Activated B cell treated with CpG ODN at 0.5 μM for 24 hours (primary cell): ENCODE measurements around the gene SMIM38. TPM values are rescaled to one million over a fixed set of nuclear protein-coding genes. Genes with fewer than 3 reads are reported as not detected.

ENCODE experiments used
- ATAC-seq: fragments of 200-7000 bp; cut with Tn5 transposase; one replicate; pipeline ENCODE4 v1.10.0; 2021; ENCODE audit warnings: low read depth, mild to moderate bottlenecking, moderate library complexity
- CTCF ChIA-PET: fragments of 350-600 bp; sonication (Branson Sonifier 250); formaldehyde crosslinking; loops from one replicate; lab custom pipeline; 2021; ENCODE audit warnings: antibody characterized with exemption; lab: Charles Lee
- POLR2A ChIA-PET: fragments of 350-600 bp; sonication (Branson Sonifier 250); formaldehyde crosslinking; loops from one replicate; lab custom pipeline; 2021; ENCODE audit warnings: antibody characterized with exemption; lab: Charles Lee
- DNase-seq: peaks from one replicate; pipeline ENCODE4 v3.0.0; 2022
- H3K27ac Mint-ChIP-seq: one replicate; pipeline ENCODE4 v1.8.0; 2020; ENCODE audit warnings: mixed read lengths
- H3K27me3 Mint-ChIP-seq: one replicate; pipeline ENCODE4 v1.8.0; 2021; ENCODE audit warnings: mixed read lengths
- H3K36me3 Mint-ChIP-seq: one replicate; pipeline ENCODE4 v1.8.0; 2021; ENCODE audit warnings: low read depth, mixed read lengths
- H3K4me1 Mint-ChIP-seq: one replicate; pipeline ENCODE4 v1.8.0; 2021; ENCODE audit warnings: mixed read lengths
- H3K4me3 Mint-ChIP-seq: one replicate; pipeline ENCODE4 v1.8.0; 2020; ENCODE audit warnings: mild to moderate bottlenecking, mixed read lengths
- H3K9me3 Mint-ChIP-seq: one replicate; pipeline ENCODE4 v1.8.0; 2020; ENCODE audit warnings: mixed read lengths
- intact Hi-C: fragments of 100-400 bp; cut with micrococcal nuclease; formaldehyde crosslinking; loops from one replicate; pipeline ENCODE4 v1.15.1; 2024
- total RNA-seq: library from RNA; stranded (reverse); gene quantifications from 2 replicates; pipeline ENCODE4 v1.2.3, GENCODE V29; 2022
- TF ChIP-seq, protein P1 (sequence below): fragments of 200-600 bp; IDR thresholded peaks from one replicate; pipeline ENCODE4 v1.8.0; 2022; ENCODE audit warnings: antibody characterized with exemption, mild to moderate bottlenecking

SMIM38 gene
- total RNA-seq, 1 donor from 2014 or later = 2.7 TPM

- ATAC-seq (no peak), DNase-seq (no peak)
- no peak overlapping the region for H3K4me3 Mint-ChIP-seq
- no peak overlapping the region for H3K27ac Mint-ChIP-seq
- TF ChIP-seq, protein P1, sequence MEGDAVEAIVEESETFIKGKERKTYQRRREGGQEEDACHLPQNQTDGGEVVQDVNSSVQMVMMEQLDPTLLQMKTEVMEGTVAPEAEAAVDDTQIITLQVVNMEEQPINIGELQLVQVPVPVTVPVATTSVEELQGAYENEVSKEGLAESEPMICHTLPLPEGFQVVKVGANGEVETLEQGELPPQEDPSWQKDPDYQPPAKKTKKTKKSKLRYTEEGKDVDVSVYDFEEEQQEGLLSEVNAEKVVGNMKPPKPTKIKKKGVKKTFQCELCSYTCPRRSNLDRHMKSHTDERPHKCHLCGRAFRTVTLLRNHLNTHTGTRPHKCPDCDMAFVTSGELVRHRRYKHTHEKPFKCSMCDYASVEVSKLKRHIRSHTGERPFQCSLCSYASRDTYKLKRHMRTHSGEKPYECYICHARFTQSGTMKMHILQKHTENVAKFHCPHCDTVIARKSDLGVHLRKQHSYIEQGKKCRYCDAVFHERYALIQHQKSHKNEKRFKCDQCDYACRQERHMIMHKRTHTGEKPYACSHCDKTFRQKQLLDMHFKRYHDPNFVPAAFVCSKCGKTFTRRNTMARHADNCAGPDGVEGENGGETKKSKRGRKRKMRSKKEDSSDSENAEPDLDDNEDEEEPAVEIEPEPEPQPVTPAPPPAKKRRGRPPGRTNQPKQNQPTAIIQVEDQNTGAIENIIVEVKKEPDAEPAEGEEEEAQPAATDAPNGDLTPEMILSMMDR = no peak
- ChIA-PET POLR2A (no interaction called here), CTCF (no interaction called here)
- no peaks in the 10 kb centered on the region for H3K27me3 Mint-ChIP-seq
- H3K9me3 Mint-ChIP-seq = peaks cover 4% of the 10 kb centered on the region
- no peaks in the 10 kb centered on the region for H3K36me3 Mint-ChIP-seq
- peaks cover 15% of the 10 kb centered on the region for H3K4me1 Mint-ChIP-seq
- intact Hi-C loops = no loop called here
Observed at GRCh38 chr11:69159150-69159852, 3.6 kb downstream of the SMIM38 start.

GRCh38 chr11:69160296-69161116 lies 4.8 kb downstream of the SMIM38 start:
- Mint-ChIP-seq H3K4me1 (peaks cover 17% of the 10 kb centered on the region), H3K4me3 (no peak overlapping the region), H3K36me3 (no peaks in the 10 kb centered on the region), H3K27ac (no peak overlapping the region), H3K27me3 (no peaks in the 10 kb centered on the region), H3K9me3 (peaks cover 4% of the 10 kb centered on the region)
- CTCF ChIA-PET = no interaction called here
- DNase-seq (no peak), ATAC-seq (no peak)
- TF ChIP-seq, protein P1 = no peak
- POLR2A ChIA-PET = no interaction called here
- intact Hi-C loops = no loop called here

- TF ChIP-seq, protein P1 = no peak
- no peaks in the 10 kb centered on the region for H3K36me3 Mint-ChIP-seq
- intact Hi-C loops = no loop called here
- no peak for DNase-seq
- peaks cover 15% of the 10 kb centered on the region for H3K4me1 Mint-ChIP-seq
- CTCF ChIA-PET = no interaction called here
- H3K27me3 Mint-ChIP-seq = no peaks in the 10 kb centered on the region
- peaks cover 4% of the 10 kb centered on the region for H3K9me3 Mint-ChIP-seq
- ATAC-seq = no peak
- H3K4me3 Mint-ChIP-seq = no peak overlapping the region
- H3K27ac Mint-ChIP-seq = no peak overlapping the region
- POLR2A ChIA-PET = no interaction called here
Observed at GRCh38 chr11:69161117-69161407, 5.3 kb downstream of the SMIM38 start.

DNA sequence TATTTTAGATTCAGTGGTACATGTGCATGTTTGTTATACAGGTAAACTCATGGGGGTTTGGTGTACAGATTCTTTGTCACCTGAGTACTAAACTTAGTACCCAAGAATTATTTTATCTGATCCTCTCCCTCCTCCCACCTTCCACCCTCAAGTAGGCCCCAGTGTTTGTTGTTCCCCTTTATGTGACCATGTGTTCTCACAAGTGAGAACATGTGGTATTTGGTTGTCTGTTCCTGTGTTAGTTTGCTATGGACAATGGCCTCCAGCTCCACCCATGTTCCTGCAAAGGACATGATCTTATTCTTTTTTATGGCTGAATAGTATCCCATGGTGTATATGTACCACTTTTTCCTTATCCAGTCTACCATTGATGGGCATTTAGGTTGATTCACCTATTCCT lies 6.8 kb downstream of the SMIM38 start:
- DNase-seq = no peak
- H3K27ac Mint-ChIP-seq = no peak overlapping the region
- TF ChIP-seq, protein P1 = no peak
- ChIA-PET CTCF (no interaction called here), POLR2A (no interaction called here)
- no peak overlapping the region for H3K4me3 Mint-ChIP-seq
- no peaks in the 10 kb centered on the region for H3K27me3 Mint-ChIP-seq
- intact Hi-C loops = no loop called here
- H3K4me1 Mint-ChIP-seq = peaks cover 18% of the 10 kb centered on the region
- no peak for ATAC-seq
- H3K9me3 Mint-ChIP-seq = peaks cover 4% of the 10 kb centered on the region
- no peaks in the 10 kb centered on the region for H3K36me3 Mint-ChIP-seq

DNA sequence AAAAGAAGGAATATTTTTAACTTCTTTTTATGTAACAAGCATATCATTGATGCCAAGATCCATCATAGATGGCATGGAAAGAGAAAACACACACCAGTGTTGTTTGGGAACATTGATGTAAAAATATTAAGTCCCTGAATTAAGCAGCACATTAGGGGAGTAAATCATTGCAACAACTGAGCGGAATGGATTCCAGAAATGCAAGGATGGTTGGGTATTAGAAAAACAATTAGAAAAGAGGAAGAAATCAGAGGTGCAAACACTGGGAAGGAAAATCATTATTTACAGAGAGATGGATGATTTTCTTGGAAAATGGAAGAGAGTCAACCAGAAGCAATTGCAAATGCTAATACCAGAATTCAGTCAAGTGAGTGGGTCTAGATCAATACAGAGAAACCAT lies 8.1 kb downstream of the SMIM38 start:
- H3K27me3 Mint-ChIP-seq = no peaks in the 10 kb centered on the region
- H3K36me3 Mint-ChIP-seq = no peaks in the 10 kb centered on the region
- peaks cover 18% of the 10 kb centered on the region for H3K4me1 Mint-ChIP-seq
- peaks cover 4% of the 10 kb centered on the region for H3K9me3 Mint-ChIP-seq
- ATAC-seq (no peak), DNase-seq (no peak)
- CTCF ChIA-PET = no interaction called here
- TF ChIP-seq, protein P1 = no peak
- no peak overlapping the region for H3K4me3 Mint-ChIP-seq
- H3K27ac Mint-ChIP-seq = no peak overlapping the region
- intact Hi-C loops = no loop called here
- POLR2A ChIA-PET = no interaction called here
